ENCODE data around the gene HELZ2.

DNA sequence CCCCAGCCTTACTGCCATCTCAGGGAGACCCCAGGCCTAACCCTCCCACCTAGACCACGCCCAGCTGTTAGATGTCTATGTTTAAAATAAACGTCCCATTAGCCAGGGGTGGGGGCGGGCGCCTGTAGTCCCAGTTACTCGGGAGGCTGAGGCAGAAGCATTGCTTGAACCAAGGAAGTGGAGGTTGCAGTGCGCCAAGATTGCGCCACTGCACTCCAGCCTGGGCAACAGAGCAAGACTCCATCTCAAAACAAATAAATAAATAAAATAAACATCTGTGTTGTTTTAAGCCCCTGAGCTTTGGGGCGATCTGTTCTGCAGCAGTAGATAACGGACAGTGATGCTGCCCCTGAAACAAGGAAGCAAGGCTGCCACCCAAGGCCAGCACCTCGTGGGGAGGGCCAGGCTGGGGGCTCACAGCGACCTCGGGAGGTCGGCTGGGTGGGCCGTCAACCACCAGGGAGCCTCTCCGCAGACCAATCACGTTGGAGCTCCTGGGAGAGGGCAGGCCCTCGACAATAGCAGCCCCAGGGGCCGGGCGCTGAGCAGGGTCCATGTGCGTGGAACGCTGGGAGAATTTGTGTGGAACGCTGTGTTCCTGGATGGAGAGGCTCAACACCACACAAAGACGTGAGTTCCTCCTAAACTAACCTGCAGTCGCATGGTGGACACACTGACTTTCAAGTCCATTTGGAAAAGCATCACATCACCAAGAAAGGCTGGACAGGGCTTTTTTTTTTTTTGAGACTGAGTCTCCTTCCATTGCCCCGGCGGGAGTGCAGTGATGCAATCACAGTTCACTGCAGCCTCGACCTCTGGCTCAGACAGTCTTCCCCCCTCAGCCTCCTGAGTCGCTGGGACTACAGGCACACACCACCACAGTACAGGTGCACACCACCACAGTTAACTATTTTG, 1.0 kb upstream of the HELZ2 start:
- TF ChIP-seq, protein P1, sequence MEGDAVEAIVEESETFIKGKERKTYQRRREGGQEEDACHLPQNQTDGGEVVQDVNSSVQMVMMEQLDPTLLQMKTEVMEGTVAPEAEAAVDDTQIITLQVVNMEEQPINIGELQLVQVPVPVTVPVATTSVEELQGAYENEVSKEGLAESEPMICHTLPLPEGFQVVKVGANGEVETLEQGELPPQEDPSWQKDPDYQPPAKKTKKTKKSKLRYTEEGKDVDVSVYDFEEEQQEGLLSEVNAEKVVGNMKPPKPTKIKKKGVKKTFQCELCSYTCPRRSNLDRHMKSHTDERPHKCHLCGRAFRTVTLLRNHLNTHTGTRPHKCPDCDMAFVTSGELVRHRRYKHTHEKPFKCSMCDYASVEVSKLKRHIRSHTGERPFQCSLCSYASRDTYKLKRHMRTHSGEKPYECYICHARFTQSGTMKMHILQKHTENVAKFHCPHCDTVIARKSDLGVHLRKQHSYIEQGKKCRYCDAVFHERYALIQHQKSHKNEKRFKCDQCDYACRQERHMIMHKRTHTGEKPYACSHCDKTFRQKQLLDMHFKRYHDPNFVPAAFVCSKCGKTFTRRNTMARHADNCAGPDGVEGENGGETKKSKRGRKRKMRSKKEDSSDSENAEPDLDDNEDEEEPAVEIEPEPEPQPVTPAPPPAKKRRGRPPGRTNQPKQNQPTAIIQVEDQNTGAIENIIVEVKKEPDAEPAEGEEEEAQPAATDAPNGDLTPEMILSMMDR (IDR thresholded peaks at IDR 0.05): no peak
- no peak for TF ChIP-seq TEAD4 (IDR thresholded peaks at IDR 0.05; ENCODE audit: borderline replicate concordance, insufficient read depth)
- no peak for TF ChIP-seq EP300 (IDR thresholded peaks at IDR 0.05; ENCODE audit: borderline replicate concordance in 1 of 2, low read depth in 1 of 2, low read length in 1 of 2)
- TF ChIP-seq EZH2phosphoT487 (IDR thresholded peaks at IDR 0.05; ENCODE audit: borderline replicate concordance, low read depth): no peak
- no peak for TF ChIP-seq GABPA (IDR thresholded peaks at IDR 0.05; ENCODE audit: low read depth)
- no peak for TF ChIP-seq CHD2 (IDR thresholded peaks at IDR 0.05; ENCODE audit: low read length, partially characterized antibody)
- TF ChIP-seq TAF1 (IDR thresholded peaks at IDR 0.05; ENCODE audit: borderline replicate concordance, low read depth, low read length): no peak
- no peak for TF ChIP-seq POLR2AphosphoS5 (IDR thresholded peaks at IDR 0.05; ENCODE audit: low read depth, low read length)
- no peak for TF ChIP-seq ELF1 (IDR thresholded peaks at IDR 0.05)
- TF ChIP-seq NFIC (IDR thresholded peaks at IDR 0.05; ENCODE audit: borderline replicate concordance): no peak
- no peak for TF ChIP-seq RAD21 (IDR thresholded peaks at IDR 0.05; ENCODE audit: low read length)
- TF ChIP-seq, protein P2, sequence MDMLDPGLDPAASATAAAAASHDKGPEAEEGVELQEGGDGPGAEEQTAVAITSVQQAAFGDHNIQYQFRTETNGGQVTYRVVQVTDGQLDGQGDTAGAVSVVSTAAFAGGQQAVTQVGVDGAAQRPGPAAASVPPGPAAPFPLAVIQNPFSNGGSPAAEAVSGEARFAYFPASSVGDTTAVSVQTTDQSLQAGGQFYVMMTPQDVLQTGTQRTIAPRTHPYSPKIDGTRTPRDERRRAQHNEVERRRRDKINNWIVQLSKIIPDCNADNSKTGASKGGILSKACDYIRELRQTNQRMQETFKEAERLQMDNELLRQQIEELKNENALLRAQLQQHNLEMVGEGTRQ (IDR thresholded peaks at IDR 0.05; ENCODE audit: borderline replicate concordance, low read depth, low read length): no peak
- TF ChIP-seq, protein P3, sequence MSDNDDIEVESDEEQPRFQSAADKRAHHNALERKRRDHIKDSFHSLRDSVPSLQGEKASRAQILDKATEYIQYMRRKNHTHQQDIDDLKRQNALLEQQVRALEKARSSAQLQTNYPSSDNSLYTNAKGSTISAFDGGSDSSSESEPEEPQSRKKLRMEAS (IDR thresholded peaks at IDR 0.05; ENCODE audit: low read depth): no peak
- no peak for TF ChIP-seq JUND (IDR thresholded peaks at IDR 0.05)

All from SK-N-SH (cell line).